NT2/D1 (cell line): ENCODE measurements around the gene SENP3.

ENCODE experiments used
- YY1 ChIP-seq: IDR thresholded peaks from 2 replicates; pipeline ENCODE4 v1.6.1; 2011; ENCODE audit not compliant: insufficient read length, insufficient read depth
- ZNF274 ChIP-seq: IDR thresholded peaks from 2 replicates; pipeline ENCODE4 v1.6.1; 2011; ENCODE audit warnings: mild to moderate bottlenecking, low read depth, low read length

DNA sequence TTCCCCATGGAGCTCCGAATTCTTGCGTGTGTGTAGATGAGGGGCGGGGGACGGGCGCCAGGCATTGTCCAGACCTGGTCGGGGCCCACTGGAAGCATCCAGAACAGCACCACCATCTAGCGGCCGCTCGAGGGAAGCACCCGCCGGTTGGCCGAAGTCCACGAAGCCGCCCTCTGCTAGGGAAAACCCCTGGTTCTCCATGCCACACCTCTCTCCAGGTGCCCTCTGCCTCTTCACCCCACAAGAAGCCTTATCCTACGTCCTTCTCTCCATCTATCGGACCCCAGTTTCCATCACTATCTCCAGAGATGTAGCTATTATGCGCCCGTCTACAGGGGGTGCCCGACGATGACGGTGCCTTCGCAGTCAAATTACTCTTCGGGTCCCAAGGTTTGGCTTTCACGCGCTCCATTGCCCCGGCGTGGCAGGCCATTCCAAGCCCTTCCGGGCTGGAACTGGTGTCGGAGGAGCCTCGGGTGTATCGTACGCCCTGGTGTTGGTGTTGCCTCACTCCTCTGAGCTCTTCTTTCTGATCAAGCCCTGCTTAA is 617 bp upstream of the SENP3 start:
- TF ChIP-seq YY1 = no peak
- TF ChIP-seq ZNF274 = no peak
